ENCODE measurements around the gene ACADSB.

ACADSB gene

GRCh38 chr10:123100030-123100762 lies 91.4 kb downstream of the ACADSB start:
- no peaks in the 10 kb centered on the region for H3K36me3 ChIP-seq (ENCODE audit: control insufficient read depth, insufficient read depth, low read length)
- H3K4me3 ChIP-seq (replicated peaks; ENCODE audit: low read depth, low read length): no peak overlapping the region
- H3K27me3 ChIP-seq (replicated peaks; ENCODE audit: control insufficient read depth, insufficient read depth, low read length): no peaks in the 10 kb centered on the region; the same call in 1 of the 2 replicates
- no peak for TF ChIP-seq CTCF (IDR thresholded peaks at IDR 0.05; ENCODE audit: insufficient read depth, low read length, poor library complexity, severe bottlenecking)
- no peak for DNase-seq (ENCODE audit: extremely low read depth, insufficient read length)

- no peak overlapping the region for H3K4me3 ChIP-seq (replicated peaks; ENCODE audit: low read depth, low read length)
- no peaks in the 10 kb centered on the region; the same call in none of the 2 replicates for H3K27me3 ChIP-seq (replicated peaks; ENCODE audit: control insufficient read depth, insufficient read depth, low read length)
- TF ChIP-seq CTCF (IDR thresholded peaks at IDR 0.05; ENCODE audit: insufficient read depth, low read length, poor library complexity, severe bottlenecking): no peak
- no peak for DNase-seq (ENCODE audit: extremely low read depth, insufficient read length)
- no peaks in the 10 kb centered on the region for H3K36me3 ChIP-seq (ENCODE audit: control insufficient read depth, insufficient read depth, low read length)
These were observed 93.1 kb downstream of the ACADSB start for GRCh38 chr10:123101872-123102271.

DNA sequence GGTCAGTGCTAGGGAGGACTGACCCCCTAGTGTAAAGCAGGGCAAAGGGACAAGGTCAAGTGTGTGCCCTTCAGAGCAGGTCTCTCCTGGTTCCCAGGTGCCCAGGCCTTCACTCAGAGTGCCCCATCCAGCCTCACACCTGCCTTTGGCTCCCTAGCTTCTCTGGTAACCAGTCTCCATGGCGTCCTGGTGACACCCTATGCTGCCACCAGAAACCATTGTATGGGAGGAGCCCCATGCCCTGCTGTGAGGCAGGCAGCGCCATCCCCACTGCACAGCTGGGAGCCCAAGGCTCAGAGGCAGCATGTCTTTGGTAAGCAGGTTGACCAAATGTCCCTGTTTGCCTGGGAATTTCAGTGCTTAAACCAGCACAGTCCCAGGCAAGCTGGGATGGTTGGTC lies 93.9 kb downstream of the ACADSB start:
- TF ChIP-seq CTCF (IDR thresholded peaks at IDR 0.05; ENCODE audit: insufficient read depth, low read length, poor library complexity, severe bottlenecking): no peak
- H3K27me3 ChIP-seq (replicated peaks; ENCODE audit: control insufficient read depth, insufficient read depth, low read length): no peaks in the 10 kb centered on the region; the same call in none of the 2 replicates
- H3K36me3 ChIP-seq (ENCODE audit: control insufficient read depth, insufficient read depth, low read length): no peaks in the 10 kb centered on the region
- no peak for DNase-seq (ENCODE audit: extremely low read depth, insufficient read length)
- H3K4me3 ChIP-seq (replicated peaks; ENCODE audit: low read depth, low read length): no peak overlapping the region

GRCh38 chr10:123103944-123104343 lies 95.1 kb downstream of the ACADSB start:
- no peaks in the 10 kb centered on the region; the same call in none of the 2 replicates for H3K27me3 ChIP-seq (replicated peaks; ENCODE audit: control insufficient read depth, insufficient read depth, low read length)
- DNase-seq (ENCODE audit: extremely low read depth, insufficient read length): no peak
- no peak for TF ChIP-seq CTCF (IDR thresholded peaks at IDR 0.05; ENCODE audit: insufficient read depth, low read length, poor library complexity, severe bottlenecking)
- no peak overlapping the region for H3K4me3 ChIP-seq (replicated peaks; ENCODE audit: low read depth, low read length)
- H3K36me3 ChIP-seq (ENCODE audit: control insufficient read depth, insufficient read depth, low read length): no peaks in the 10 kb centered on the region
